ENCODE measurements around the gene ALB. TPM values are rescaled to one million over a fixed set of nuclear protein-coding genes. Genes with fewer than 3 reads are reported as not detected.

ALB gene
- total RNA-seq, 4 donors from 2014 or later = 84.5 TPM; not detected in 3

DNA sequence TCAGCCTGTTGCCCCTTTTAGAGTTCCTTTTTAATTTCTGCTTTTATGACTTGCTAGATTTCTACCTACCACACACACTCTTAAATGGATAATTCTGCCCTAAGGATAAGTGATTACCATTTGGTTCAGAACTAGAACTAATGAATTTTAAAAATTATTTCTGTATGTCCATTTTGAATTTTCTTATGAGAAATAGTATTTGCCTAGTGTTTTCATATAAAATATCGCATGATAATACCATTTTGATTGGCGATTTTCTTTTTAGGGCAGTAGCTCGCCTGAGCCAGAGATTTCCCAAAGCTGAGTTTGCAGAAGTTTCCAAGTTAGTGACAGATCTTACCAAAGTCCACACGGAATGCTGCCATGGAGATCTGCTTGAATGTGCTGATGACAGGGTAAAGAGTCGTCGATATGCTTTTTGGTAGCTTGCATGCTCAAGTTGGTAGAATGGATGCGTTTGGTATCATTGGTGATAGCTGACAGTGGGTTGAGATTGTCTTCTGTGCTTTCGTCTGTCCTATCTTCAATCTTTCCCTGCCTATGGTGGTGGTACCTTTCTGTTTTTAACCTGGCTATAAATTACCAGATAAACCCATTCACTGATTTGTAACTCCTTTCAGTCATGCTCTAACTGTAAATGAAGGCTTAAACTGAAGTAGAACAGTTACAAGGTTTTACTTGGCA is 7.8 kb downstream of the ALB start:
- Histone ChIP-seq H3K4me1 (no peaks in the 10 kb centered on the region), H3K36me3 (no peaks in the 10 kb centered on the region), H3K27ac (no peak overlapping the region), H3K27me3 (no peaks in the 10 kb centered on the region), H3K4me3 (no peak overlapping the region), H3K9me3 (no peaks in the 10 kb centered on the region)
- DNase-seq (ENCODE audit: low spot score in 2 of 2) = no peak
- TF ChIP-seq, protein P1, sequence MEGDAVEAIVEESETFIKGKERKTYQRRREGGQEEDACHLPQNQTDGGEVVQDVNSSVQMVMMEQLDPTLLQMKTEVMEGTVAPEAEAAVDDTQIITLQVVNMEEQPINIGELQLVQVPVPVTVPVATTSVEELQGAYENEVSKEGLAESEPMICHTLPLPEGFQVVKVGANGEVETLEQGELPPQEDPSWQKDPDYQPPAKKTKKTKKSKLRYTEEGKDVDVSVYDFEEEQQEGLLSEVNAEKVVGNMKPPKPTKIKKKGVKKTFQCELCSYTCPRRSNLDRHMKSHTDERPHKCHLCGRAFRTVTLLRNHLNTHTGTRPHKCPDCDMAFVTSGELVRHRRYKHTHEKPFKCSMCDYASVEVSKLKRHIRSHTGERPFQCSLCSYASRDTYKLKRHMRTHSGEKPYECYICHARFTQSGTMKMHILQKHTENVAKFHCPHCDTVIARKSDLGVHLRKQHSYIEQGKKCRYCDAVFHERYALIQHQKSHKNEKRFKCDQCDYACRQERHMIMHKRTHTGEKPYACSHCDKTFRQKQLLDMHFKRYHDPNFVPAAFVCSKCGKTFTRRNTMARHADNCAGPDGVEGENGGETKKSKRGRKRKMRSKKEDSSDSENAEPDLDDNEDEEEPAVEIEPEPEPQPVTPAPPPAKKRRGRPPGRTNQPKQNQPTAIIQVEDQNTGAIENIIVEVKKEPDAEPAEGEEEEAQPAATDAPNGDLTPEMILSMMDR (IDR thresholded peaks at IDR 0.05) = no peak
- TF ChIP-seq POLR2A (IDR thresholded peaks at IDR 0.05) (no peak), EP300 (IDR thresholded peaks at IDR 0.05) (no peak), POLR2AphosphoS5 (IDR thresholded peaks at IDR 0.05) (no peak)
- 91% methylated on average over 8 of the region's 8 CpGs for WGBS

DNA sequence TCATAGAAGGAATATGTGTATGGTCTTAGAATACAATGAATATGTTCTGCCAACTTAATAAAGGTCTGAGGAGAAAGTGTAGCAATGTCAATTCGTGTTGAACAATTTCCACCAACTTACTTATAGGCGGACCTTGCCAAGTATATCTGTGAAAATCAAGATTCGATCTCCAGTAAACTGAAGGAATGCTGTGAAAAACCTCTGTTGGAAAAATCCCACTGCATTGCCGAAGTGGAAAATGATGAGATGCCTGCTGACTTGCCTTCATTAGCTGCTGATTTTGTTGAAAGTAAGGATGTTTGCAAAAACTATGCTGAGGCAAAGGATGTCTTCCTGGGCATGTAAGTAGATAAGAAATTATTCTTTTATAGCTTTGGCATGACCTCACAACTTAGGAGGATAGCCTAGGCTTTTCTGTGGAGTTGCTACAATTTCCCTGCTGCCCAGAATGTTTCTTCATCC is 9.2 kb downstream of the ALB start:
- Histone ChIP-seq H3K4me3 (no peak overlapping the region), H3K9me3 (no peaks in the 10 kb centered on the region), H3K36me3 (no peaks in the 10 kb centered on the region), H3K27me3 (no peaks in the 10 kb centered on the region), H3K4me1 (no peaks in the 10 kb centered on the region), H3K27ac (no peak overlapping the region)
- 82% methylated on average over 4 of the region's 4 CpGs for WGBS
- TF ChIP-seq EP300 (IDR thresholded peaks at IDR 0.05) (no peak), POLR2A (IDR thresholded peaks at IDR 0.05) (no peak), POLR2AphosphoS5 (IDR thresholded peaks at IDR 0.05) (no peak)
- TF ChIP-seq, protein P1 (IDR thresholded peaks at IDR 0.05) = no peak
- no peak for DNase-seq (ENCODE audit: low spot score in 2 of 2)

DNA sequence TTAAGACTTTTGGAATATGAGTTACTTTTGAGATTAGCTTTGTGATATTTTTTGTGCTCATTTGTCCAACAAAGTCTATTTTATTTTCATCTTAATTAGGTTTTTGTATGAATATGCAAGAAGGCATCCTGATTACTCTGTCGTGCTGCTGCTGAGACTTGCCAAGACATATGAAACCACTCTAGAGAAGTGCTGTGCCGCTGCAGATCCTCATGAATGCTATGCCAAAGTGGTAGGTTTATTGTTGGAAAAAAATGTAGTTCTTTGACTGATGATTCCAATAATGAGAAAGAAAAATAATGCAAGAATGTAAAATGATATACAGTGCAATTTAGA is 10.8 kb downstream of the ALB start:
- Histone ChIP-seq H3K4me3 (no peak overlapping the region), H3K9me3 (no peaks in the 10 kb centered on the region), H3K27ac (no peak overlapping the region), H3K27me3 (no peaks in the 10 kb centered on the region), H3K36me3 (no peaks in the 10 kb centered on the region), H3K4me1 (no peaks in the 10 kb centered on the region)
- TF ChIP-seq POLR2A (IDR thresholded peaks at IDR 0.05) = no peak
- TF ChIP-seq EP300 (IDR thresholded peaks at IDR 0.05) = no peak
- no peak for TF ChIP-seq POLR2AphosphoS5 (IDR thresholded peaks at IDR 0.05)
- TF ChIP-seq, protein P1 (IDR thresholded peaks at IDR 0.05) = no peak
- 35% methylated on average over 2 of the region's 2 CpGs for WGBS
- DNase-seq (ENCODE audit: low spot score in 2 of 2) = no peak

DNA sequence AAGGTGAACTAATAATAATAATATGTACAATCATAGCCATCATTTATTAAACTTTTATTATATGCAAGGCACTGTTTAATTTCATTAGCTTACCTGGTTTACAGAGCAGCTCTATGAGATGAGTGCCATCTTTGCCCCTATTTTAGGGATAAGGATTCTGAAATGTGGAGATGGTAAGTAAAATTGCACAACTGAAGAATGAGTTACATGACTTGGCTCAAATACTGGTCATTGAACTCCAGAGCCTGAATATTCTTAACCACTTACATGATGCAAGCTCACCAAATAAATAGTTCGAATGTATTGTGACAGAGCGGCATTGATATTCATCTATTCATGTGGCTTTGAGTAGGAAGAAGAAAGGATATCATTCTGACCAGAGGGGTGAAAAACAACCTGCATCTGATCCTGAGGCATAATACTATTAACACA is 11.7 kb downstream of the ALB start:
- H3K4me3 ChIP-seq = no peak overlapping the region
- H3K27me3 ChIP-seq = no peaks in the 10 kb centered on the region
- no peaks in the 10 kb centered on the region for H3K9me3 ChIP-seq
- H3K27ac ChIP-seq = no peak overlapping the region
- no peaks in the 10 kb centered on the region for H3K4me1 ChIP-seq
- TF ChIP-seq, protein P1 (IDR thresholded peaks at IDR 0.05) = no peak
- TF ChIP-seq POLR2AphosphoS5 (IDR thresholded peaks at IDR 0.05) = no peak
- no peak for TF ChIP-seq EP300 (IDR thresholded peaks at IDR 0.05)
- TF ChIP-seq POLR2A (IDR thresholded peaks at IDR 0.05) = no peak
- DNase-seq (ENCODE audit: low spot score in 2 of 2) = no peak
- no peaks in the 10 kb centered on the region for H3K36me3 ChIP-seq
- 81% methylated on average over 2 of the region's 2 CpGs for WGBS

DNA sequence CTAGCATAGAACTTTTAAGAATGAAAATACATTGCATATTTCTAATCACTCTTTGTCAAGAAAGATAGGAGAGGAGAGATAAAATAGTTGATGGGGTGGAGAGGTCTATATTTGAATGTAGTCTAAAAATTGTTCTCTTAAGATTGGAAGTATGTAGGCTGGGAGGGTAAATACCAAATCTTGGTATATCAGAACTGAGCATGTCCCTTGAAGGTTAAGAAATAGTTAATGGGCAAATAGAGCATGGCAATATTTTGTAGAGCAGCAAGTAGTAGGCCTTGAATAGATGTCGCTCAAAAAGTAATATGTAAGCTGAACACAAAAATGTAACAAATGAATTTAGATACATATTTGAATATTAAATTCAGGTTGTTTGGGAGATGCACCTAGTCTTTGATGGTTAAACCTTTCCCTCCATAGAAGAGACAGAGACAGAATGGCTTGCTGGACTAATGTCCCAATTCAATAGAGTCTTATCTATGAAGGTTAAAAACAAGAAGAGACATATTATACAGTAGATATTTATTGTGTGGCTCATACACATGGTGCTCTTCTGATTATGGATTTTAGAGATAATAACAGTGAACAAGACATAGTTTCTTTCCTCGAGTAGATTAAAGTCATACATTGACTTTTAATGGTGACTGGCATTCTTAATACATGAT is 12.5 kb downstream of the ALB start:
- no peak for DNase-seq (ENCODE audit: low spot score in 2 of 2)
- Histone ChIP-seq H3K4me1 (no peaks in the 10 kb centered on the region), H3K9me3 (no peaks in the 10 kb centered on the region), H3K27ac (no peak overlapping the region), H3K36me3 (no peaks in the 10 kb centered on the region), H3K27me3 (no peaks in the 10 kb centered on the region), H3K4me3 (no peak overlapping the region)
- 83% methylated on average over 2 of the region's 2 CpGs for WGBS
- TF ChIP-seq EP300 (IDR thresholded peaks at IDR 0.05) = no peak
- no peak for TF ChIP-seq POLR2A (IDR thresholded peaks at IDR 0.05)
- TF ChIP-seq, protein P1 (IDR thresholded peaks at IDR 0.05) = no peak
- TF ChIP-seq POLR2AphosphoS5 (IDR thresholded peaks at IDR 0.05) = no peak
